K562 (cell line): ENCODE data around the gene USP15. TPM values are rescaled to one million over a fixed set of nuclear protein-coding genes. Genes with fewer than 3 reads are reported as not detected.
A peak's percentile ranks its signal among the peaks of the same experiment; 100 is the strongest.

ENCODE experiments used
- BDP1 ChIP-seq: IDR thresholded peaks from 3 replicates; pipeline ENCODE4 v1.6.1; 2011; ENCODE audit not compliant: insufficient read length, insufficient read depth
- BRF2 ChIP-seq: IDR thresholded peaks from 3 replicates; pipeline ENCODE4 v1.6.1; 2011; ENCODE audit warnings: borderline replicate concordance, mild to moderate bottlenecking; ENCODE audit not compliant: insufficient read length, insufficient read depth
- CREB1 ChIP-seq, 2 experiments: sonication (generic) in 1 of 2; formaldehyde crosslinking in 1 of 2; IDR thresholded peaks; 2 replicates each; pipeline versions ENCODE4 v1.6.1 to v1.8.0; 2012 to 2022; ENCODE audit warnings: inconsistent platforms in 1 of 2, mild to moderate bottlenecking in 1 of 2, missing genetic modification reagents in 1 of 2, moderate library complexity in 1 of 2
- DEAF1 ChIP-seq: fragments of 450-650 bp; formaldehyde crosslinking; IDR thresholded peaks from 2 replicates; pipeline ENCODE4 v1.4.0; 2020; ENCODE audit warnings: mild to moderate bottlenecking, moderate library complexity
- ETS2 ChIP-seq: IDR thresholded peaks from 2 replicates; pipeline ENCODE4 v1.6.1; 2016; ENCODE audit warnings: borderline replicate concordance, missing genetic modification characterization, mild to moderate bottlenecking, moderate library complexity, missing compliant biosample characterization; ENCODE audit not compliant: poor library complexity, severe bottlenecking
- FOSL1 ChIP-seq: fragments of 200-800 bp; sonication (Bioruptor generic); conservative IDR thresholded peaks from 2 replicates; pipeline ENCODE4 v1.6.1; 2016; ENCODE audit warnings: missing genetic modification characterization, missing compliant biosample characterization
- FOXP4 ChIP-seq: sonication (generic); formaldehyde crosslinking; IDR thresholded peaks from 2 replicates; pipeline ENCODE4 v1.8.0; 2022; ENCODE audit warnings: mild to moderate bottlenecking, missing genetic modification reagents, borderline replicate concordance
- GATA2 ChIP-seq: sonication (generic); formaldehyde crosslinking; IDR thresholded peaks from 2 replicates; pipeline ENCODE4 v1.4.0; 2020; ENCODE audit warnings: mild to moderate bottlenecking, missing genetic modification reagents
- HDAC1 ChIP-seq, 2 experiments: fragments of 450-650 bp; IDR thresholded peaks; 2 replicates each; pipeline ENCODE4 v1.6.1; 2016 to 2017; ENCODE audit warnings: inconsistent platforms in 1 of 2, mild to moderate bottlenecking in 1 of 2, moderate library complexity in 1 of 2
- IFI16 ChIP-seq: fragments of 250-450 bp; sonication (Bioruptor Pico); IDR thresholded peaks from 2 replicates; pipeline ENCODE4 v2.1.2; 2022; ENCODE audit warnings: mild to moderate bottlenecking, inconsistent platforms
- ILF3 ChIP-seq: fragments of 450-650 bp; IDR thresholded peaks from 2 replicates; pipeline ENCODE4 v1.6.1; 2018; ENCODE audit warnings: antibody characterized with exemption, mild to moderate bottlenecking, moderate library complexity, borderline replicate concordance
- KAT8 ChIP-seq: fragments of 450-650 bp; IDR thresholded peaks from 2 replicates; pipeline ENCODE4 v1.6.1; 2016; ENCODE audit warnings: low read depth, mild to moderate bottlenecking
- MEIS2 ChIP-seq: fragments of 450-650 bp; IDR thresholded peaks from 2 replicates; pipeline ENCODE4 v1.6.1; 2014; ENCODE audit warnings: mild to moderate bottlenecking; ENCODE audit not compliant: partially characterized antibody
- PHTF2 ChIP-seq: fragments of 250-450 bp; sonication (Bioruptor Pico); IDR thresholded peaks from 2 replicates; pipeline ENCODE4 v1.5.0; 2021; ENCODE audit warnings: mild to moderate bottlenecking
- PRPF4 ChIP-seq: fragments of 200-400 bp; formaldehyde crosslinking; IDR thresholded peaks from one replicate; pipeline ENCODE4 v1.6.1; 2017; ENCODE audit warnings: low read length, low read depth, mild to moderate bottlenecking; ENCODE audit not compliant: insufficient read depth, poor library complexity, severe bottlenecking
- ZBTB7A ChIP-seq: IDR thresholded peaks from 2 replicates; pipeline ENCODE4 v1.6.1; 2011; ENCODE audit warnings: low read depth, mild to moderate bottlenecking, low read length, moderate library complexity, borderline replicate concordance; ENCODE audit not compliant: control insufficient read depth
- ZBTB8A ChIP-seq: fragments of 450-650 bp; IDR thresholded peaks from 2 replicates; pipeline ENCODE4 v1.6.1; 2018; ENCODE audit warnings: mild to moderate bottlenecking, moderate library complexity; ENCODE audit not compliant: partially characterized antibody
- ZNF224 ChIP-seq: sonication (generic); formaldehyde crosslinking; IDR thresholded peaks from 2 replicates; pipeline ENCODE4 v1.8.0; 2022; ENCODE audit warnings: mild to moderate bottlenecking, missing genetic modification reagents
- ZNF277 ChIP-seq: fragments of 250-450 bp; sonication (Bioruptor Pico); IDR thresholded peaks from 2 replicates; pipeline ENCODE4 v1.8.0; 2022; ENCODE audit warnings: inconsistent platforms, mild to moderate bottlenecking, moderate library complexity, borderline replicate concordance
- ZNF445 ChIP-seq: fragments of 250-450 bp; sonication (Bioruptor Pico); IDR thresholded peaks from 2 replicates; pipeline ENCODE4 v1.4.0; 2020; ENCODE audit warnings: low read depth, mild to moderate bottlenecking, moderate library complexity
- polyA plus RNA-seq, 8 experiments: library from polyadenylated mRNA; depleted of rRNA in 4 of 8; stranded (reverse) in 5 of 8; unstranded in 3 of 8; fragments of >200 nt; fragmentation: Nextera tagmentation in 2 of 8; fragmentation: Illumina TruSeq in 1 of 8; extraction: Ambion mirVana in 2 of 8; extraction: Trizol in 1 of 8; gene quantifications; 2 replicates each; pipeline versions ENCODE4 v1.2.1 to v1.2.3, GENCODE V29; 2011 to 2014; ENCODE audit warnings: inconsistent platforms in 1 of 8, missing spikeins in 1 of 8
- total RNA-seq, 7 experiments: library from RNA; depleted of rRNA in 6 of 7; stranded (reverse); fragments of >200 nt in 6 of 7; fragmentation: Illumina TruSeq in 2 of 7; extraction: Trizol in 2 of 7; gene quantifications; 2 replicates each; pipeline versions ENCODE4 v1.2.1 to v1.2.3, GENCODE V29; 2011 to 2021; ENCODE audit warnings: low replicate concordance in 1 of 7

The USP15 gene
- total and polyA plus RNA-seq, 9 of the 15 experiments (the other 6 are each of a cell fraction or from before 2014, with no cell fraction given), result 140 to 272 (median 182) TPM

GRCh38 chr12:62260733-62261683 lies 804 bp downstream of the USP15 start (continued):
- no peak for TF ChIP-seq ETS2 (tag)
- no peak for TF ChIP-seq ZNF277
- TF ChIP-seq PRPF4, result no peak
- TF ChIP-seq IFI16 (CRISPR knock-in tag), result no peak
- TF ChIP-seq MEIS2, result peak; percentile 31
- no peak for TF ChIP-seq DEAF1 (CRISPR knock-in tag)
- TF ChIP-seq FOXP4 (CRISPR knock-in tag), result no peak
- peak in 1 of 2 experiments; percentile 95; a peak in 2 of 4 replicates for TF ChIP-seq HDAC1 (IDR thresholded peaks at IDR 0.05)
- TF ChIP-seq CREB1 (IDR thresholded peaks at IDR 0.05), result 0 out of 2 replicates have a peak, but pooled peaks have one; percentile 14
- TF ChIP-seq CREB1 (CRISPR knock-in tag; IDR thresholded peaks at IDR 0.05), result no peak
- no peak for TF ChIP-seq ILF3
- TF ChIP-seq FOSL1 (tag), result no peak; the same call in 1 of the 2 replicates
- no peak for TF ChIP-seq ZNF445 (CRISPR knock-in tag)
- TF ChIP-seq BRF2, result no peak
- TF ChIP-seq PHTF2, result no peak
- no peak for TF ChIP-seq KAT8
- no peak for TF ChIP-seq BDP1
- TF ChIP-seq ZBTB7A, result no peak
- TF ChIP-seq GATA2 (CRISPR knock-in tag), result no peak
- TF ChIP-seq ZNF224 (CRISPR knock-in tag), result no peak
- no peak for TF ChIP-seq ZBTB8A
